Measurements from ENCODE around the gene HNF4A. TPM values are rescaled to one million over a fixed set of nuclear protein-coding genes. Genes with fewer than 3 reads are reported as not detected.

The HNF4A gene
- total and polyA plus RNA-seq, 2 donors (not counting 1 experiment from before 2014, with no cell fraction given): not detected

- ATAC-seq (ENCODE audit: low read depth): no peak
- H3K4me3 ChIP-seq (ENCODE audit: control extremely low read depth in 1 of 5, extremely low read depth in 1 of 5, insufficient read depth in 1 of 5, low read depth in 2 of 5, low read length in 4 of 5): no peak overlapping the region
- H4K20me1 ChIP-seq (ENCODE audit: control insufficient read depth, insufficient read depth, low read length, poor library complexity, severe bottlenecking): no peaks in the 10 kb centered on the region
- no peak overlapping the region for H3K27ac ChIP-seq (ENCODE audit: low read length in 2 of 2)
- peaks cover 0 to 9% (median 0%) of the 10 kb centered on the region in 4 experiments for H3K27me3 ChIP-seq (replicated peaks in 1 of 4; ENCODE audit: control extremely low read depth in 1 of 4, control insufficient read depth in 3 of 4, insufficient read depth in 4 of 4, low read length in 3 of 4)
- no peaks in the 10 kb centered on the region for H3K36me3 ChIP-seq (replicated peaks in 1 of 2; ENCODE audit: control extremely low read depth in 1 of 2, control insufficient read depth in 1 of 2, extremely low read depth in 1 of 2, insufficient read depth in 2 of 2, low read length in 1 of 2)
- H2AFZ ChIP-seq (ENCODE audit: insufficient read depth, low read depth, low read length, poor library complexity, severe bottlenecking): no peak overlapping the region
- H3K4me2 ChIP-seq (replicated peaks; ENCODE audit: low read depth, low read length, poor library complexity, severe bottlenecking): no peak overlapping the region
- no peak overlapping the region for H3K9ac ChIP-seq (ENCODE audit: low read length)
- ChIA-PET POLR2A (interaction anchor here (0.7 kb wide), 1 partner anchor 16 kb away, joined by 5 read pairs; no protein-coding TSS in a partner anchor), CTCF (interaction anchor here (3.5 kb wide), 1 partner anchor 11 kb away, joined by 15 read pairs; no protein-coding TSS in a partner anchor)
- no peaks in the 10 kb centered on the region for H3K4me1 ChIP-seq (ENCODE audit: control insufficient read depth in 2 of 2, insufficient read depth in 2 of 2, low read length in 2 of 2)
- Mint-ChIP-seq H3K27ac (no peak overlapping the region), H3K4me1 (no peaks in the 10 kb centered on the region), H3K27me3 (peaks cover 25% of the 10 kb centered on the region), H3K9me3 (ENCODE audit: insufficient read depth) (no peaks in the 10 kb centered on the region), H3K4me3 (no peak overlapping the region)
- H3K9me3 ChIP-seq (ENCODE audit: control extremely low read depth in 1 of 3, control insufficient read depth in 2 of 3, insufficient read depth in 1 of 3, low read length in 2 of 3): no peaks in the 10 kb centered on the region
- no peaks in the 10 kb centered on the region for H3K79me2 ChIP-seq (ENCODE audit: control insufficient read depth, insufficient read depth, low read length)
- TF ChIP-seq CTCF (IDR thresholded peaks at IDR 0.05): no peak
- no peak for TF ChIP-seq EZH2 (IDR thresholded peaks at IDR 0.05; ENCODE audit: borderline replicate concordance, insufficient read depth, low read depth, low read length, poor library complexity, severe bottlenecking)
- no peak for DNase-seq
- WGBS (ENCODE audit: insufficient coverage): 80% methylated on average over 14 of the region's 15 CpGs
- intact Hi-C loops (cut with micrococcal nuclease): no loop called here
These were observed 39.4 kb downstream of the HNF4A start for GRCh38 chr20:44394702-44395460.

Data from B cell (primary cell).